OCI-LY1 (cell line): Measurements from ENCODE around the gene ST6GAL1.
A peak's percentile ranks its signal among the peaks of the same experiment; 100 is the strongest.

Experiments used
- H2AFZ ChIP-seq: fragments of 200-600 bp; sonication (generic), shearing (Covaris generic); 2 replicates; pipeline ENCODE4 v1.6.0; 2014; ENCODE audit warnings: antibody characterized with exemption, mild to moderate bottlenecking, low read length
- H3F3A ChIP-seq: fragments of 200-600 bp; sonication (generic), shearing (Covaris generic); 2 replicates; pipeline ENCODE4 v1.6.0; 2014; ENCODE audit warnings: mild to moderate bottlenecking, antibody characterized with exemption, low read length, moderate library complexity; ENCODE audit not compliant: insufficient read depth
- H3K27ac ChIP-seq: fragments of 200-600 bp; sonication (generic); 2 replicates; pipeline ENCODE4 v1.5.1; 2014; ENCODE audit warnings: low read length, mixed run types, mild to moderate bottlenecking, low read depth; ENCODE audit not compliant: poor library complexity, severe bottlenecking
- H3K27me3 ChIP-seq: fragments of 200-600 bp; sonication (generic); 2 replicates; pipeline ENCODE4 v1.6.0; 2014; ENCODE audit warnings: antibody characterized with exemption, mild to moderate bottlenecking, low read length, moderate library complexity; ENCODE audit not compliant: insufficient read depth
- H3K36me3 ChIP-seq: fragments of 200-600 bp; sonication (generic); 2 replicates; pipeline ENCODE4 v1.6.1; 2014; ENCODE audit warnings: mild to moderate bottlenecking, antibody characterized with exemption, low read length, moderate library complexity, mixed read lengths; ENCODE audit not compliant: insufficient read depth
- H3K4me1 ChIP-seq: fragments of 200-600 bp; sonication (generic); 2 replicates; pipeline ENCODE4 v1.5.1; 2014; ENCODE audit warnings: mild to moderate bottlenecking, low read length, moderate library complexity; ENCODE audit not compliant: insufficient read depth, severe bottlenecking
- H3K4me2 ChIP-seq: fragments of 200-600 bp; sonication (generic), shearing (Covaris generic); 2 replicates; pipeline ENCODE4 v1.6.1; 2014; ENCODE audit warnings: low read length
- H3K4me3 ChIP-seq: fragments of 200-600 bp; sonication (generic); 2 replicates; pipeline ENCODE4 v1.5.1; 2014; ENCODE audit warnings: low read length, low read depth, mild to moderate bottlenecking, mixed read lengths; ENCODE audit not compliant: poor library complexity, severe bottlenecking
- H3K79me2 ChIP-seq: fragments of 200-600 bp; shearing (Covaris generic); 2 replicates; pipeline ENCODE4 v1.6.1; 2016; ENCODE audit warnings: mixed run types, low read length, mixed read lengths; ENCODE audit not compliant: insufficient read depth
- H3K9ac ChIP-seq: fragments of 200-600 bp; sonication (generic), shearing (Covaris generic); 2 replicates; pipeline ENCODE4 v1.6.1; 2014; ENCODE audit warnings: mild to moderate bottlenecking, low read length, mixed read lengths
- H3K9me2 ChIP-seq: fragments of 200-600 bp; sonication (generic), shearing (Covaris generic); 2 replicates; pipeline ENCODE4 v1.6.1; 2014; ENCODE audit warnings: low read depth, mild to moderate bottlenecking, low read length, mixed read lengths
- H3K9me3 ChIP-seq: fragments of 200-600 bp; shearing (Covaris generic); 2 replicates; pipeline ENCODE4 v1.6.1; 2014; ENCODE audit warnings: low read length, mixed read lengths
- H4K20me1 ChIP-seq: fragments of 200-600 bp; sonication (generic), shearing (Covaris generic); 2 replicates; pipeline ENCODE4 v1.6.0; 2016; ENCODE audit warnings: mild to moderate bottlenecking, low read length; ENCODE audit not compliant: insufficient read depth
- EZH2 ChIP-seq: fragments of 200-600 bp; sonication (generic), shearing (Covaris generic); IDR thresholded peaks from 2 replicates; pipeline ENCODE4 v1.8.0; 2017; ENCODE audit warnings: borderline replicate concordance, mixed run types, mild to moderate bottlenecking, antibody characterized with exemption, low read length, moderate library complexity, mixed read lengths
- TF ChIP-seq, protein P1 (sequence below): fragments of 200-600 bp; sonication (generic), shearing (Covaris generic); IDR thresholded peaks from 2 replicates; pipeline ENCODE4 v1.5.1; 2017; ENCODE audit warnings: mild to moderate bottlenecking, antibody characterized with exemption, low read length, moderate library complexity, mixed read lengths

ST6GAL1 gene

DNA sequence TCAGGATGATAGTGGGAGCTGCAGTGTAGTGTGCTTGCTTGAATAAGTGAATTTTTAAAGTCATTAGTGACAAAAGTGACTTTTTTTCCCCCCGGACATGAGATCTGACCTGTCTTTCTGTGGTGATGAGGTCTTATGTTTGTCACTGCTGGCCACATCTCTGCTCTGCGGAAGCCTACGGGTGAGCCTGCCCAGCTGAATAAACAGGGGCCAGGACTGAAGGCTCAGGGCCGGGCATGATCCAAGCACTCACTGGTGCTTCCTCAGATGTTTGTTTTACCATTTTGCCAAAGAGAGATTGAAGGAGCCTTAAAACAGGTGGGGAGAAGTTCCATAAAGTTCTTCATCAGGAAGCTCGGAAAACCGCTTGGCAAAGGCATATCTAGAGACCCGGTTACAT is 174.0 kb downstream of the ST6GAL1 start:
- no peaks in the 10 kb centered on the region for H3K79me2 ChIP-seq
- no peaks in the 10 kb centered on the region for H3K9me2 ChIP-seq
- no peak for TF ChIP-seq EZH2
- TF ChIP-seq, protein P1, sequence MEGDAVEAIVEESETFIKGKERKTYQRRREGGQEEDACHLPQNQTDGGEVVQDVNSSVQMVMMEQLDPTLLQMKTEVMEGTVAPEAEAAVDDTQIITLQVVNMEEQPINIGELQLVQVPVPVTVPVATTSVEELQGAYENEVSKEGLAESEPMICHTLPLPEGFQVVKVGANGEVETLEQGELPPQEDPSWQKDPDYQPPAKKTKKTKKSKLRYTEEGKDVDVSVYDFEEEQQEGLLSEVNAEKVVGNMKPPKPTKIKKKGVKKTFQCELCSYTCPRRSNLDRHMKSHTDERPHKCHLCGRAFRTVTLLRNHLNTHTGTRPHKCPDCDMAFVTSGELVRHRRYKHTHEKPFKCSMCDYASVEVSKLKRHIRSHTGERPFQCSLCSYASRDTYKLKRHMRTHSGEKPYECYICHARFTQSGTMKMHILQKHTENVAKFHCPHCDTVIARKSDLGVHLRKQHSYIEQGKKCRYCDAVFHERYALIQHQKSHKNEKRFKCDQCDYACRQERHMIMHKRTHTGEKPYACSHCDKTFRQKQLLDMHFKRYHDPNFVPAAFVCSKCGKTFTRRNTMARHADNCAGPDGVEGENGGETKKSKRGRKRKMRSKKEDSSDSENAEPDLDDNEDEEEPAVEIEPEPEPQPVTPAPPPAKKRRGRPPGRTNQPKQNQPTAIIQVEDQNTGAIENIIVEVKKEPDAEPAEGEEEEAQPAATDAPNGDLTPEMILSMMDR = no peak
- H3K4me1 ChIP-seq = peaks cover 35% of the 10 kb centered on the region
- H4K20me1 ChIP-seq = no peaks in the 10 kb centered on the region
- H2AFZ ChIP-seq = no peak overlapping the region
- H3K27ac ChIP-seq = peak overlapping the region; percentile 24
- no peaks in the 10 kb centered on the region for H3K36me3 ChIP-seq
- no peak overlapping the region for H3K4me2 ChIP-seq
- H3K27me3 ChIP-seq = no peaks in the 10 kb centered on the region
- H3K9me3 ChIP-seq = peaks cover 6% of the 10 kb centered on the region; the same call in 1 of the 2 replicates
- no peak overlapping the region for H3K4me3 ChIP-seq
- no peak overlapping the region; the same call in 1 of the 2 replicates for H3K9ac ChIP-seq
- H3F3A ChIP-seq = no peaks in the 10 kb centered on the region

DNA sequence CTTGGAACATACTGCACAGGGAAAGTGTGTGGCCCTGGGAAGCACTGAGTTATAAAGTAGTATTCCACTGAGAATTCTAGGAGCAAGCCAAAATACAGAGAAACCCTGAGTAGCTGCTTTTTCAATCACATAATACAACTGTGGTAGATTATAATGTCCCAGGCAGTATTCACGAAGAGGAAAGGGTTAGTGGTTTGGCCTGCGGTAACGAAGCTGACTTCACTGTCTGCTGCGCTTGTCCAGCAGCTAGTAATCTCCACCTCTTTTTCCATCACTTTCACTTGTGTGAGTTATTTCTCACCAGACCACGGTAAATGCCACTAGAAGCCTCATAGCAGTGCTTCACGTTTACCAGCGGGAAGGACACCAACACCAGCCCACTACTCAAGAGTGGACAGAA is 174.6 kb downstream of the ST6GAL1 start:
- Histone ChIP-seq H3K79me2 (no peaks in the 10 kb centered on the region), H3K4me2 (no peak overlapping the region; the same call in 1 of the 2 replicates), H3K9me2 (no peaks in the 10 kb centered on the region), H3K9ac (no peak overlapping the region; the same call in 1 of the 2 replicates), H3K4me3 (no peak overlapping the region), H3K36me3 (no peaks in the 10 kb centered on the region), H3K9me3 (no peaks in the 10 kb centered on the region; the same call in 1 of the 2 replicates), H3K27me3 (no peaks in the 10 kb centered on the region), H3F3A (no peaks in the 10 kb centered on the region), H3K4me1 (peaks cover 35% of the 10 kb centered on the region), H3K27ac (peak overlapping the region; percentile 24), H4K20me1 (no peaks in the 10 kb centered on the region), H2AFZ (no peak overlapping the region)
- TF ChIP-seq, protein P1 = no peak
- no peak for TF ChIP-seq EZH2

- no peaks in the 10 kb centered on the region for H3K79me2 ChIP-seq
- no peak overlapping the region for H3K9ac ChIP-seq
- no peaks in the 10 kb centered on the region for H3K36me3 ChIP-seq
- TF ChIP-seq, protein P1 = no peak
- H3F3A ChIP-seq = no peaks in the 10 kb centered on the region
- H3K27ac ChIP-seq = no peak overlapping the region
- no peaks in the 10 kb centered on the region for H3K9me3 ChIP-seq
- peaks cover 35% of the 10 kb centered on the region for H3K4me1 ChIP-seq
- H4K20me1 ChIP-seq = no peaks in the 10 kb centered on the region
- H3K4me3 ChIP-seq = no peak overlapping the region
- no peaks in the 10 kb centered on the region for H3K27me3 ChIP-seq
- no peak overlapping the region for H2AFZ ChIP-seq
- no peak overlapping the region for H3K4me2 ChIP-seq
- H3K9me2 ChIP-seq = no peaks in the 10 kb centered on the region
These were observed 175.4 kb downstream of the ST6GAL1 start for GRCh38 chr3:187105700-187106099.
